SK-N-MC (cell line): ENCODE measurements around the gene ROGDI.

Source experiments
- EZH2 ChIP-seq: fragments of 200-600 bp; sonication (generic); IDR thresholded peaks from one replicate; pipeline ENCODE4 v1.6.1; 2017; ENCODE audit warnings: antibody characterized with exemption
- POLR2AphosphoS5 ChIP-seq: IDR thresholded peaks from 2 replicates; pipeline ENCODE4 v1.6.1; 2012; ENCODE audit warnings: mild to moderate bottlenecking, low read depth, low read length, borderline replicate concordance

DNA sequence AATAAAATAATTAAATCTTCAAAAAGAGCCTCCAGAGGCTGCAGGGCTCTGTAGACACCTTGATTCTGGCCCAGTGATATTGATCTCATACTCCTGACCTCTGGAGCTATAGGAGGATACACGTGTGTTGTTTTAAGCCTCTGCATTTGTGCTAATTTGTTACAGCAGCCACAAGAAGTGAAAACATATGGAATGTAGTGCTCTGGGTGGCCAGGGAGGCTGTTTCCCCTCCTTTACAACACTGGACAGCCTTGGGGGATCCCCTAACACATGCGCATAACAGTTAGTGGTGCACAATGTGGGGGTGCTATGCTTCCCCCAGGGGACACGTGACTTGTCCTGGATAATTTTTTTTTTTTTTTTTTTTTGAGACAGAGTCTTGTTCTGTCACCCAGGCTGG, 30.8 kb downstream of the ROGDI start:
- TF ChIP-seq EZH2 (no peak), POLR2AphosphoS5 (no peak)
